ENCODE measurements around the gene SH3BP1. TPM values are rescaled to one million over a fixed set of nuclear protein-coding genes. Genes with fewer than 3 reads are reported as not detected.

SH3BP1 gene
- total RNA-seq, 6 experiments from 2014 or later = 1.6 to 4.8 (median 2.8) TPM

DNA sequence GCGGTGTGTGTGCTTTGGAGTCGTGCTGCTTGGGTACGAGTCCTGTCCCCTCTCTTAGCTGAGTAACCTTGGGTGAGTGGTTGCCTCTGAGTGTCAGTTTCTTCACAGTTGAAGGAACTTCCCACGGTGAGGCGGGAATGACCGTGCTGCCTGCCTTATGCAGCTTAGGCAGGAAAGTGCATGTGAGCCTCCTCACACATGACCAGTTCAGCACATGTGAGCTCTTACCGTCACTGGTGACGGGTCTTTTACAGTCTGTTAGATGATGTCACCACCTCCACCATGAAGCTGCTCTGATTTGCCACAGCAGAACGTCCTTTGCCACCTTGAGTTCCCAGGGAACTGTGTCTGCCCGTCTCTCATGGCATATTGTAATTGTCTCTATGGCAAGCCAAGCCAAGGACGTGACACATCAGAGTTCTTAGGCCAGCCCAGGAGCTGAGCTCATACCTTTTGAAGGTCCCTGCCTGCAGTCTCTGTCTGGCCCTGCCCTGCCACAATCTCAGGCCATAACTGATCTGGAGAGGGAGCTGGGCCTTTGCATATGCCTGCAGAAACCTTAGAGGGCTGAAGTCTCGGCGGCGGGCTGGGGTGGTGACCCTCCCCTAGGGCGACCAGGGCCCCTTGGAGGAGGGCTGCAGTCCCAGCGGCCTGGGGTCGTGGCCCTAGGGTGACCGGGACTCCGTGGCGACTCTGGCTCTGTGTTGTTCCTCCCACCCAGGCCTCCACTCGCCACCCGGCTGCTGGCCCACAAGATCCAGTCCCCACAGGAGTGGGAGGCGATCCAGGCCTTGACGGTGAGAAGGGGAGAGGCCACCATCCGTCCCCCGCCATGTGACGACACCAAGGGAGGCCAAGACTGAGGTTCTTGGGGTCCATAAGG is 23.0 kb upstream of the SH3BP1 start:
- peaks cover 0 to 41% (median 6%) of the 10 kb centered on the region in 4 donors for H3K36me3 ChIP-seq
- no peak for DNase-seq
- H3K9me3 ChIP-seq = no peaks in the 10 kb centered on the region
- no peak overlapping the region for H3K27ac ChIP-seq
- H3K4me3 ChIP-seq = no peak overlapping the region
- TF ChIP-seq, protein P1, sequence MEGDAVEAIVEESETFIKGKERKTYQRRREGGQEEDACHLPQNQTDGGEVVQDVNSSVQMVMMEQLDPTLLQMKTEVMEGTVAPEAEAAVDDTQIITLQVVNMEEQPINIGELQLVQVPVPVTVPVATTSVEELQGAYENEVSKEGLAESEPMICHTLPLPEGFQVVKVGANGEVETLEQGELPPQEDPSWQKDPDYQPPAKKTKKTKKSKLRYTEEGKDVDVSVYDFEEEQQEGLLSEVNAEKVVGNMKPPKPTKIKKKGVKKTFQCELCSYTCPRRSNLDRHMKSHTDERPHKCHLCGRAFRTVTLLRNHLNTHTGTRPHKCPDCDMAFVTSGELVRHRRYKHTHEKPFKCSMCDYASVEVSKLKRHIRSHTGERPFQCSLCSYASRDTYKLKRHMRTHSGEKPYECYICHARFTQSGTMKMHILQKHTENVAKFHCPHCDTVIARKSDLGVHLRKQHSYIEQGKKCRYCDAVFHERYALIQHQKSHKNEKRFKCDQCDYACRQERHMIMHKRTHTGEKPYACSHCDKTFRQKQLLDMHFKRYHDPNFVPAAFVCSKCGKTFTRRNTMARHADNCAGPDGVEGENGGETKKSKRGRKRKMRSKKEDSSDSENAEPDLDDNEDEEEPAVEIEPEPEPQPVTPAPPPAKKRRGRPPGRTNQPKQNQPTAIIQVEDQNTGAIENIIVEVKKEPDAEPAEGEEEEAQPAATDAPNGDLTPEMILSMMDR (IDR thresholded peaks at IDR 0.05) = no peak
- no peak for TF ChIP-seq POLR2A (IDR thresholded peaks at IDR 0.05)
- no peak for ATAC-seq
- no peaks in the 10 kb centered on the region for H3K27me3 ChIP-seq
- peaks cover 0 to 2% (median 0%) of the 10 kb centered on the region in 4 donors for H3K4me1 ChIP-seq
- WGBS (ENCODE audit: insufficient coverage, low coverage, low lambda C conversion rate, missing lambda C conversion rate) = 73% methylated on average over 7 of the region's 27 CpGs
- intact Hi-C loops (cut with DNase I) = no loop called here

DNA sequence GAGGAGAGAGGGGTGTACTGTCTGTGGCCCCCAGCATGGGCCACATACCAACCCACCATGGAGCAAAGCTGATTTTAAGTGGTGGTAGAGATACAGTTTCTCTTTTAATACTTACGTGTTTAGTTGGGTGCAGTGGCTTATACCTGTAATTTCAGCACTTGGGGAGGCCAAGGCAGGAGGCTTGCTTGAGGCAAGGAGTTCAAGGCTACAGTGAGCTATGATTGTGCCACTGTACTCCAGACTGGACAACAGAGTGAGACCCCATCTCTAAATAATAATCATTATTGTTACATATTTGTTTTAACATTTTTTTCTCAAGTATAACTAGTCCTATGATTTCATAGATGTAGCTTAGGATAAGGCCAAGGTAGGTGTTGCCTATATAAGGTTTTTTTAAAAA is 22.0 kb upstream of the SH3BP1 start:
- Histone ChIP-seq H3K4me3 (no peak overlapping the region), H3K27ac (no peak overlapping the region), H3K36me3 (peaks cover 0 to 47% (median 8%) of the 10 kb centered on the region in 4 donors), H3K9me3 (no peaks in the 10 kb centered on the region), H3K4me1 (no peaks in the 10 kb centered on the region), H3K27me3 (no peaks in the 10 kb centered on the region)
- intact Hi-C loops (cut with DNase I) = no loop called here
- no peak for ATAC-seq
- no peak for TF ChIP-seq POLR2A (IDR thresholded peaks at IDR 0.05)
- TF ChIP-seq, protein P1 (IDR thresholded peaks at IDR 0.05) = no peak
- DNase-seq = no peak
- WGBS (ENCODE audit: insufficient coverage, low coverage, low lambda C conversion rate, missing lambda C conversion rate) = 86% methylated on average over 1 of the region's 1 CpG

DNA sequence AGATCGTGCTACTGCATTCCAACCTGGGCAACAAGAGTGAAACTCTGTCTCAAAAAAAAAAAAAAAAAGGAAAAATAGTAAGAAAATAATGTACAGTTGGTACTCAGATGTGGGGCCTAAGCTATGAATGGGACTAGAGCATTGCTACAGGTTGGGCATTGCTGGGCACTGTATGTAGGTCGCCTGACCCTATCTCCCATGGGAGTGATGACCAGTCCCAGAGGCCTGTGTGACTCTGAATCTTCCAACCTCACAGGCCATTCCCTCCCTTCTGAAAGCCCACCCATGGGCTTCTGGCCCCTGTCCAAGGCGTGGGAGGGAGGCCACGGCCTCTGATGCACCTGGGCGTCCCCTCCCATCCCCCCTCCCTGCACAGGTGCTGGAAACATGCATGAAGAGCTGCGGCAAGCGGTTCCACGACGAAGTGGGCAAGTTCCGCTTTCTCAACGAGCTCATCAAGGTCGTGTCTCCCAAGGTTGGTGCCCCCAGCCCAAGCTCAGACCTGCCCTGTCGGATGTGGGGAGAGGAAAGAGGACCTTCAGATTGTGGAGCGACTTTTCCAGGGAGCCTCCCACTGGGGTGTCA is 21.3 kb upstream of the SH3BP1 start:
- ATAC-seq = no peak
- no peak overlapping the region for H3K27ac ChIP-seq
- no peaks in the 10 kb centered on the region for H3K4me1 ChIP-seq
- H3K36me3 ChIP-seq = peaks cover 0 to 47% (median 8%) of the 10 kb centered on the region in 4 donors
- TF ChIP-seq, protein P1 (IDR thresholded peaks at IDR 0.05) = no peak
- TF ChIP-seq POLR2A (IDR thresholded peaks at IDR 0.05) = no peak
- WGBS (ENCODE audit: insufficient coverage, low coverage, low lambda C conversion rate, missing lambda C conversion rate) = 100% methylated on average over 2 of the region's 14 CpGs
- intact Hi-C loops (cut with DNase I) = no loop called here
- H3K9me3 ChIP-seq = no peaks in the 10 kb centered on the region
- H3K27me3 ChIP-seq = no peaks in the 10 kb centered on the region
- no peak for DNase-seq
- no peak overlapping the region for H3K4me3 ChIP-seq

DNA sequence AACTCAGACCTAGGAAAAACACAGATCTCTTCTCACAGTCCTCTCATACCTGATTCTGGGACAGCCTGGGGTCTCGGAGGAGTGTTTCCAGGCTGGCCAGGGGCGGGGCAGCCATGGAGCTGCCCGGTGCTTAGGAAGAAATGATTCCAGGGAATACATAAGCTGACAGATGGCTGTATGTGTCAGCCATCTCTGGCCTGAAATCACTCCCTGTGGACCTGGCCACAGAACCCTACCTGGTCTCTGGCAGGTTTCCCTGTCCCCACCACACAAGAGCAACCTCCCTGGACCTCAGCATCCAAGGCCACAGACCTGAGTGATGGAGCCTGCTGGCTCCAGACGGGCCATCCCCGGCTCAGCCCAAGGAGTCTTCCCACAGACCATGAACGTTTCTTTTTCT is 20.8 kb upstream of the SH3BP1 start:
- no peak for TF ChIP-seq POLR2A (IDR thresholded peaks at IDR 0.05)
- TF ChIP-seq, protein P1 (IDR thresholded peaks at IDR 0.05) = no peak
- no peak overlapping the region for H3K4me3 ChIP-seq
- DNase-seq (no peak), ATAC-seq (no peak)
- H3K27ac ChIP-seq = no peak overlapping the region
- H3K36me3 ChIP-seq = peaks cover 0 to 47% (median 8%) of the 10 kb centered on the region in 4 donors
- WGBS (ENCODE audit: insufficient coverage, low coverage, low lambda C conversion rate, missing lambda C conversion rate) = 50% methylated on average over 1 of the region's 6 CpGs
- H3K9me3 ChIP-seq = no peaks in the 10 kb centered on the region
- no peaks in the 10 kb centered on the region for H3K27me3 ChIP-seq
- intact Hi-C loops (cut with DNase I) = no loop called here
- peaks cover 0 to 3% (median under 1%) of the 10 kb centered on the region in 4 donors for H3K4me1 ChIP-seq

Measured in right lobe of liver (tissue), 6 donors.